Activated CD4-positive, alpha-beta T cell treated with anti-CD3 and anti-CD28 coated beads, Interleukin-2, amount 50 U/mL, for 16 hours (primary cell): ENCODE measurements around the gene ZG16B.

Source experiments
- DNase-seq: peaks from one replicate; pipeline ENCODE4 v3.0.0-alpha.2; 2020

ZG16B gene

DNA sequence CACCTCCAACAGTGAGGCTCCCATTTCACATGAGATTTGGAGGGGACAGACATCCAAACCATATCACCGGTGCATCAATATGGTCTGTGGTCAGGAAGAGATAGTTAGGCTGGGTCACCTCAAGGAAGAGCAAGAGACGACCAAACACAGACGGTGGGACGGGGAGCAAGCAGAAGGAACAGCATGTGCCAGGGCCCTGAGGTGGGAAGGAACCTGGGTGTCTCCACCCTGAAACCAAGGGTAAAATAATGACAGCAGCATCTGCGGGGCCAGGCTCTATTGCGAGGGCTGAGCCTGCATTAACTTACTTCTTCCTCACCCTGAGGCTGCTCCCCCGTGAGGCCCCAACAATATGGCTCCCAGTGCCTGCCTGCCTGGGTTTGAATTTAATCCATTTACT, 21.9 kb upstream of the ZG16B start:
- no peak for DNase-seq

DNA sequence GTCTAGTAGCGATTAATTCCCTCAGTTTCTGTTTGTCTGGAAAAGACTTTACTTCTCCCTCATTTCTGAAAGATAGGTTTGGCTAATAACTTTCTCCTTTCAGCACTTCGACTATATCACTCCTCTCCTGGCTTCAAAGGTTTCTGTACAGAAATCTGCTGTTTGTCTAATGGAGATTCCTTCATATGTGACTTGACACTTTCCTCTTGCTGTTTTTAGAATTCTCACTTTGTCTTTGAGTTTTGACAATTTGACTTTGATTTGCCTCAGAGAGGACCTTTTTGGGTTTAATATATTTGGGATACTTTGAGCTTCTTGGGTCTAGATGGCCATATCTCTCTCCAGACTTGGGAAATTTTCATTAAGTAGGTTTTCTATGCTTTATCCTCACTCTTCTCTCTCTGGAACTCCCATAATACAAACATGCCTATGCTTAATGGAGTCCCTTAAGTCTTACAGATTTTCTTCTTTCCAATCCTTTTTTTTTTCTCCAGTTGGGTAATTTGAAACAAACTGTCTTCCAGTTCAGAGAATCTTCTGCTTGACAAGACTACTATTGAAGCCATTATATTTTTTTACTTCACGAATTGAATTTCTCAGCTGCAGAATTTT, 20.8 kb upstream of the ZG16B start:
- DNase-seq = no peak

- no peak for DNase-seq
These were observed 19.5 kb upstream of the ZG16B start for GRCh38 chr16:2810651-2811050.

GRCh38 chr16:2811703-2812471, 18.2 kb upstream of the ZG16B start:
- DNase-seq = no peak

DNA sequence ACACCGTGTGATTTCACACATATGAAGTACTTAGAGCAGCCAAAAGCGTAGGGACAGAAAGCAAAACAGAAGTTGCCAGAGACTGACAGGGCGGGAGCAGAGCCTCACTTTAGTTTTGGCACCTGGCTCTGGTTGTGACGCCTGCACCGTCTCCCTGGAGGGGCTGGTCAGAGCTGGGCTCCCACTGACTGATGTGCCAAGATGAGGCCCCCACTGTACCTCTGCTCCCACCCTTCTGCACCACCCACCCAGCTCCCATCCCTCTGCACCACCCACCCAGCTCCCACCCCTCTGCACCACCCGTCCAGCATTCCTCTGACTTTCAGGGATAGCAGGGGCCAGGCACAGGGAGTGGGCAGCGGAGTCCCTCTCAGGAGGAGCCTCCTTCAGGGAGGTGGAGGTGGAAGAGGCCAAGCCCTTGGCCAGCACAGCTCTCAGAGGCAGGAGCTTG, 16.3 kb upstream of the ZG16B start:
- no peak for DNase-seq

DNA sequence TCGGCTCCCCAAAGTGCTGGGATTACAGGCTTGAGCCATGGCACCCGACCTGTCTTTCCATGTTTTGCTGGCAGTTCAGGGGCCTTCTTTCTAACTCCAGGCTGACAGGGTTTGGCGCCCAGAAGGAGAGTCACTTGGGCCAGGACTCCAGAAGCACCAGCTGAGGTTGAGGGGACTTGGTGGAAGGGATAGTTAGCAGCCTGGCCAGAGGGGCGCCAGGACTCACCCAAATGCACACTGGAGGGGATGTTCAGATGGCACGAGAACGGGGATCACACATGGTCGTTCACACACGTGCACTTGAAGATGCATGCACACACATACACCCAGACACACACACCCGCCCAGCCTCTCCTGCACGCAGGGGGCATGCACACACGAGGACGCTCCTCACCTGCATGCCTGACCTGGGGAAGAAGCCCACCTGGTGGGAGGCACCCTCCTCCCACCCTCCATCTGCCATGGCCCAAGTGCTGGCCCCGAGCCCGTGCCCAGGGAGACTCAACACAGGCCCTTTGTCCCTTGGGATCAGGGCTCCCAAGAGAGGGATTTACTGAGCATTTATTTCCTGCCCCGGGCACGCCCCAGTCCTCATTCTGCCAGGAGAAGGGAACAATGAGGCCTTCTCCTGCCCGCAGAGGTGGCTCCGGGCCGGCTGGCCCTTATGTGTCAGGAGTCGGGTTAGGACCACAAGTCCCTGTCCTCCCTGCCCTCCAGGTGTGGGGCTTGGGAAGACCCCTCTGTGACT, 15.4 kb upstream of the ZG16B start:
- DNase-seq = no peak

DNA sequence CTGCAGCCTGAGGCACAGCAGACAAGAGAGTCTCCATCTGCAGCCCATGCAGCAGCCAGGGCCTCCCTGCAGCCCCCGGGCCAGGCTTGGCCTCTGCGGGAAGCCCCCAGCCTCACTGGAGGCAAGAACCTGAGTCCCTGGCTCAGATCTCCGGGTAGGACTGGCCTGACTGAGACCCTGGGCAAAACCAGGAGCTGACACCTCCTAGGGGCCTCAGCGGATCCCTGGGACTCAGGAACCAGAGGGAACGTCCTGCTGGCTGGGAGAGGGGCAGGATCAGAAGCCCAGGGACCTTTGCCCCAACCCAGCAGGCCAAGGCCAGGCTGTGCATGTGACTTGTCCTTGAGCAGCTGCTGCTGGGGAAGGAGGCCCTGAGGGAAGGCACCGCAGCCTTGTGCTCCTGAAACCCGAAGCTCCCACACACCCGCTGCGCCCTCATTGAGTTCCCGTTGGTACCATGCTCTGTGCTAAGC, 14.8 kb upstream of the ZG16B start:
- no peak for DNase-seq

GRCh38 chr16:2816751-2817339, 13.3 kb upstream of the ZG16B start, which contains the start of gene PRSS21:
PRSS21 (plus strand) TSS chr16:2817237; CDS start chr16:2817269, 32 bp downstream.
- peak; percentile 51 for DNase-seq

GRCh38 chr16:2817340-2818271, 12.5 kb upstream of the ZG16B start:
- DNase-seq = no peak

DNA sequence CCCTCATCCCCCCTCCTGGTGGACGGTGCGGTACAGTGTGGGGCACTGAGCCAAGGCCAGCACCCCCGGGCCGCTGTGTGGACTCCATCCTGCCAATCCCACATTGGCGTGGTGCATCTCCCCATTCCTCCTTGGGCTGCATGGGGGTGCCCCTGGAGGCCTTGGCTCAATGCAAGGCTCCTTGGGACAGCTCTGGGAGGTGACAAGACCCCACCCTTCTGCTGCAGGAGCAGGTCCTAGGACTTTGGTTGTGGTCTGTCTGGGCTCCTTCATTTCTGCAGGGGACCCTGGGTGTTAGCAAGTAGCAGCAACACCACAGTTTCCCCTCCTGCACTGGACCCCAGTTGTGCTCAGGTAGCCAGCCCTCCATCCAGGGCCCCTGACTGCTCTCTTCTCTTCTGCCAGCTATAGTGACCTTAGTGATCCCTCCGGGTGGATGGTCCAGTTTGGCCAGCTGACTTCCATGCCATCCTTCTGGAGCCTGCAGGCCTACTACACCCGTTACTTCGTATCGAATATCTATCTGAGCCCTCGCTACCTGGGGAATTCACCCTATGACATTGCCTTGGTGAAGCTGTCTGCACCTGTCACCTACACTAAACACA, 11.7 kb upstream of the ZG16B start:
- DNase-seq = no peak

- DNase-seq = no peak
These were observed 10.7 kb upstream of the ZG16B start for GRCh38 chr16:2819179-2819938.

- no peak for DNase-seq
These were observed 9.9 kb upstream of the ZG16B start for GRCh38 chr16:2819939-2820835.

DNA sequence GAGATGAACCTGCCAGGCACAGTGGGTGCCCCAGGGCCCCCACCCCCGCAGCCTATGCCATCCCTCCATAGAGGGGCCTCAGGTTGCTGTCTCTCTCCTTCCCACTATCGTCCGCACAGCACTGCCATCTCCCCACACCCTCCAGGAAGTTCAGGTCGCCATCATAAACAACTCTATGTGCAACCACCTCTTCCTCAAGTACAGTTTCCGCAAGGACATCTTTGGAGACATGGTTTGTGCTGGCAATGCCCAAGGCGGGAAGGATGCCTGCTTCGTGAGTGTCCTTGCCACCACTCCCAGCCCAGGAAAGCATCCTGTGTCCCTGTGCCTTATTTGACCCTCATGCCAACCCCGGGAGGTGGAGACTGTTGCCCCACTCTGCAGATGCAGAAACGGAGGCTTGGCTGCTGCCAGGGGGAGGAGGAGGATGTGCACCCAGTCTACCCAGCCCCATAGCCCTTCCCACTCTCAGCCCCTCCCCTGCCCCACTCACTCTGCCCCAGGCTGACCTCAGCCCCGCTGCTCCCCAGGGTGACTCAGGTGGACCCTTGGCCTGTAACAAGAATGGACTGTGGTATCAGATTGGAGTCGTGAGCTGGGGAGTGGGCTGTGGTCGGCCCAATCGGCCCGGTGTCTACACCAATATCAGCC, 9.1 kb upstream of the ZG16B start:
- DNase-seq = no peak

- DNase-seq = no peak
These were observed 8.5 kb upstream of the ZG16B start for GRCh38 chr16:2821487-2822157.

- no peak for DNase-seq
These were observed 8.0 kb upstream of the ZG16B start for GRCh38 chr16:2822158-2822495.

DNA sequence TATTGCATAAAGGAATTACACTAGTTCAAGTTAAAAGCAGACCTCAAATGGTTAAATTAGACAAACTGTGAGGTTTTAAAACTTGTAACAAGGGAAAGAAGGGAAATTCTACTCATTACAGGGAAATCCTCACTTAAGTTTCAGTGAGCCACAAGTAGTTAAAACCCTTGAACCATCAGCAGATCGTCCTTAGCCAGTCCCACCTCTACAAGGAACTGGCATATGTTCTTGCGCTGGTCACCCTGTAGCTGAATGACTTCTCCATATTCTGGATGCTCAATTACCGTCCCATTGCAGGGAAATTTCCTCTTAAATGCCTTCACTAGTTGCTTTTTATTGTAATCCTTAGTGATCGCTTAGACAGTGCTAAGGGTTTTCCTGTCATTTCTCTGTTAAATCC, 7.6 kb upstream of the ZG16B start:
- no peak for DNase-seq

GRCh38 chr16:2824626-2825025, 5.5 kb upstream of the ZG16B start:
- no peak for DNase-seq

DNA sequence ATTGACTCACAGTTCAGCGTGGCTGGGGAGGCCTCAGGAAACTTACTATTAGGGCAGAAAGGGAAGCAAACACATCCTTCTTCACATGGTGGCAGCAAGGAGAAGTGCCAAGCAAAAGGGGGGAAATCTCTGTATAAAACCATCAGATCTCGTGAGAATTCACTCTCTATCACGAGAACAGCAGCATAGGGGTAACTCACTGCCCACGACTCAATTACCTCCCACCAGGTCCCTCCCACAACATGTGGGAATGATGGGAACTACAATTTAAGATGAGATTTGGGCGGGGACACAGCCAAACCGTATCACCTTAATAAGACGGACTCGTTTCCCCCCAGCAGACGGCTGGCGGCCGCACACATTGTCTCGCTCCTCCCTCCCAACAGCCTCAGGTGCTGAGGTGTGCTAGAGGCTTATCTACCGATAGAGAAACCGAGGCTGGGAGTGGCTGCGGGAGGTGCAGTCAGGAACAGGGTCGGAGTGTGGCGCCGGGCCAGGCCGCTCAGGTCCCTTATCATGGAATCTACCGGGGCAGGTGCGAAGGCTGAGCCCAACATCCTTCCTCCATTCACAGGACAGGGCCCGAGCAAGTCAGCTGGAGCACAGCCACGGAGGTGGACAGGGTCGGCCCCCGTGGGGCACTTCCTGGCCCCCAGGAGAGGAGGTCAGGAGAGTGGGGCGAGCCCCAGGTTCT, 4.9 kb upstream of the ZG16B start:
- DNase-seq = no peak
